ENCODE results near the gene TYRP1. TPM values are rescaled to one million over a fixed set of nuclear protein-coding genes. Genes with fewer than 3 reads are reported as not detected.

Gene TYRP1
- polyA plus RNA-seq, 1 donor from 2014 or later = not detected

DNA sequence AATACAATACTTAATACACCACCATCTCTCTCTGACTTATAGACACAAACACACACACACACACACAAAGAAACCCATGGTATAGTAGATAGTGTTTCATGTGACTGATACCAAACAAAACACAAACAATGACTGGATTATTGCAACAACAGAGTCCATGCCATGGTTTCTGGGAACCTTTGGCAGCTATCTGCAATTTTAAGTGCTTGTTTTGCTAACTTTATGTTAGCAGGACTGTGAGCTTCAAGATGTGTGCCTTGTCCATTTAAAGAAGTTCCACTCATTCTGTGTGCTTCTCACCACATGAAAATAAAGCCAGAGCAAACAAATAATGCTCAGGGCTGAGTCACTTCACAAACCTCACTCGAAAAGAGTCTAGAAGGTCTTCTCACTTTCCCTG, 66.6 kb downstream of the TYRP1 start:
- no peak overlapping the region for H3K4me2 ChIP-seq (ENCODE audit: low read length)
- H3F3A ChIP-seq (ENCODE audit: insufficient read depth, low read length, poor library complexity, severe bottlenecking) = no peaks in the 10 kb centered on the region
- no peaks in the 10 kb centered on the region for H3K9me3 ChIP-seq (ENCODE audit: low read length)
- H3K27ac ChIP-seq (ENCODE audit: low read length) = no peak overlapping the region
- H3K27me3 ChIP-seq (ENCODE audit: insufficient read depth, low read depth, low read length) = no peaks in the 10 kb centered on the region
- TF ChIP-seq, protein P1, sequence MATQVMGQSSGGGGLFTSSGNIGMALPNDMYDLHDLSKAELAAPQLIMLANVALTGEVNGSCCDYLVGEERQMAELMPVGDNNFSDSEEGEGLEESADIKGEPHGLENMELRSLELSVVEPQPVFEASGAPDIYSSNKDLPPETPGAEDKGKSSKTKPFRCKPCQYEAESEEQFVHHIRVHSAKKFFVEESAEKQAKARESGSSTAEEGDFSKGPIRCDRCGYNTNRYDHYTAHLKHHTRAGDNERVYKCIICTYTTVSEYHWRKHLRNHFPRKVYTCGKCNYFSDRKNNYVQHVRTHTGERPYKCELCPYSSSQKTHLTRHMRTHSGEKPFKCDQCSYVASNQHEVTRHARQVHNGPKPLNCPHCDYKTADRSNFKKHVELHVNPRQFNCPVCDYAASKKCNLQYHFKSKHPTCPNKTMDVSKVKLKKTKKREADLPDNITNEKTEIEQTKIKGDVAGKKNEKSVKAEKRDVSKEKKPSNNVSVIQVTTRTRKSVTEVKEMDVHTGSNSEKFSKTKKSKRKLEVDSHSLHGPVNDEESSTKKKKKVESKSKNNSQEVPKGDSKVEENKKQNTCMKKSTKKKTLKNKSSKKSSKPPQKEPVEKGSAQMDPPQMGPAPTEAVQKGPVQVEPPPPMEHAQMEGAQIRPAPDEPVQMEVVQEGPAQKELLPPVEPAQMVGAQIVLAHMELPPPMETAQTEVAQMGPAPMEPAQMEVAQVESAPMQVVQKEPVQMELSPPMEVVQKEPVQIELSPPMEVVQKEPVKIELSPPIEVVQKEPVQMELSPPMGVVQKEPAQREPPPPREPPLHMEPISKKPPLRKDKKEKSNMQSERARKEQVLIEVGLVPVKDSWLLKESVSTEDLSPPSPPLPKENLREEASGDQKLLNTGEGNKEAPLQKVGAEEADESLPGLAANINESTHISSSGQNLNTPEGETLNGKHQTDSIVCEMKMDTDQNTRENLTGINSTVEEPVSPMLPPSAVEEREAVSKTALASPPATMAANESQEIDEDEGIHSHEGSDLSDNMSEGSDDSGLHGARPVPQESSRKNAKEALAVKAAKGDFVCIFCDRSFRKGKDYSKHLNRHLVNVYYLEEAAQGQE (IDR thresholded peaks at IDR 0.05; ENCODE audit: borderline replicate concordance) = no peak
- no peak for TF ChIP-seq SMC3 (conservative IDR thresholded peaks at IDR 0.05; ENCODE audit: poor library complexity)
- no peak for TF ChIP-seq POLR2AphosphoS5 (IDR thresholded peaks at IDR 0.05)
- no peak for TF ChIP-seq EZH2 (IDR thresholded peaks at IDR 0.05; ENCODE audit: borderline replicate concordance, insufficient read depth, low read length, poor library complexity, severe bottlenecking)
- no peak for TF ChIP-seq RAD21 (conservative IDR thresholded peaks at IDR 0.05)
- TF ChIP-seq, protein P2, sequence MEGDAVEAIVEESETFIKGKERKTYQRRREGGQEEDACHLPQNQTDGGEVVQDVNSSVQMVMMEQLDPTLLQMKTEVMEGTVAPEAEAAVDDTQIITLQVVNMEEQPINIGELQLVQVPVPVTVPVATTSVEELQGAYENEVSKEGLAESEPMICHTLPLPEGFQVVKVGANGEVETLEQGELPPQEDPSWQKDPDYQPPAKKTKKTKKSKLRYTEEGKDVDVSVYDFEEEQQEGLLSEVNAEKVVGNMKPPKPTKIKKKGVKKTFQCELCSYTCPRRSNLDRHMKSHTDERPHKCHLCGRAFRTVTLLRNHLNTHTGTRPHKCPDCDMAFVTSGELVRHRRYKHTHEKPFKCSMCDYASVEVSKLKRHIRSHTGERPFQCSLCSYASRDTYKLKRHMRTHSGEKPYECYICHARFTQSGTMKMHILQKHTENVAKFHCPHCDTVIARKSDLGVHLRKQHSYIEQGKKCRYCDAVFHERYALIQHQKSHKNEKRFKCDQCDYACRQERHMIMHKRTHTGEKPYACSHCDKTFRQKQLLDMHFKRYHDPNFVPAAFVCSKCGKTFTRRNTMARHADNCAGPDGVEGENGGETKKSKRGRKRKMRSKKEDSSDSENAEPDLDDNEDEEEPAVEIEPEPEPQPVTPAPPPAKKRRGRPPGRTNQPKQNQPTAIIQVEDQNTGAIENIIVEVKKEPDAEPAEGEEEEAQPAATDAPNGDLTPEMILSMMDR (IDR thresholded peaks at IDR 0.05; ENCODE audit: poor library complexity, severe bottlenecking) = no peak
- no peak for TF ChIP-seq TAF1 (IDR thresholded peaks at IDR 0.05; ENCODE audit: low read depth)
- no peak for TF ChIP-seq MXI1 (conservative IDR thresholded peaks at IDR 0.05; ENCODE audit: poor library complexity, severe bottlenecking)
- TF ChIP-seq EP300 (conservative IDR thresholded peaks at IDR 0.05; ENCODE audit: poor library complexity, severe bottlenecking) = no peak
- H3K79me2 ChIP-seq (replicated peaks; ENCODE audit: insufficient read depth, low read length) = no peaks in the 10 kb centered on the region
- H4K20me1 ChIP-seq (ENCODE audit: insufficient read depth) = no peaks in the 10 kb centered on the region
- H3K4me3 ChIP-seq (ENCODE audit: low read length) = no peak overlapping the region
- H3K9ac ChIP-seq (ENCODE audit: low read length) = no peak overlapping the region
- no peaks in the 10 kb centered on the region for H3K36me3 ChIP-seq (ENCODE audit: insufficient read depth, low read length)
- H3K9me2 ChIP-seq (ENCODE audit: insufficient read depth, low read length) = no peaks in the 10 kb centered on the region
- no peak overlapping the region for H2AFZ ChIP-seq (ENCODE audit: low read depth, low read length)

Other genes with a start within 250 kb of the TYRP1 start
- gene LURAP1L, start 81.6 kb downstream of the TYRP1 start, polyA plus RNA-seq = 0.59 TPM in 1 of 2 replicates, not detected in the other